SK-N-SH (cell line): Measurements from ENCODE around the gene CHML. TPM values are rescaled to one million over a fixed set of nuclear protein-coding genes. Genes with fewer than 3 reads are reported as not detected.

ENCODE experiments used
- CTCF ChIA-PET: fragments of 300-600, 350-600 bp; formaldehyde crosslinking; extraction: SDS; loops from one replicate; lab custom pipeline; 2021; lab: Yijun Ruan, JAX
- POLR2A ChIA-PET: fragments of 350-600 bp; sonication (Branson Sonifier 250); formaldehyde crosslinking; extraction: SDS; loops from one replicate; lab custom pipeline; 2020; ENCODE audit warnings: antibody characterized with exemption, inconsistent platforms; lab: Yijun Ruan, JAX
- DNase-seq: peaks from one replicate; pipeline ENCODE4 v3.0.0; 2012
- H2AFZ ChIP-seq: fragments of 200-600 bp; sonication (generic); 2 replicates; pipeline ENCODE4 v1.8.1; 2016; ENCODE audit warnings: antibody characterized with exemption, mild to moderate bottlenecking, low read depth
- H3F3A ChIP-seq: fragments of 200-600 bp; sonication (generic); replicated peaks from 2 replicates; pipeline ENCODE3; 2016; ENCODE audit warnings: antibody characterized with exemption, mild to moderate bottlenecking; ENCODE audit not compliant: insufficient read depth
- H3K27ac ChIP-seq, 2 experiments: fragments of 200-500 bp in 1 of 2; fragments of 200-600 bp in 1 of 2; sonication (Bioruptor generic) in 1 of 2; sonication (generic), shearing (Covaris generic) in 1 of 2; 2 replicates each; pipeline versions ENCODE4 v1.5.1 to v1.6.1; 2014 to 2016; ENCODE audit warnings: low read depth in 2 of 2, inconsistent platforms in 1 of 2, low read length in 1 of 2, mild to moderate bottlenecking in 1 of 2, mixed read lengths in 1 of 2
- H3K27me3 ChIP-seq: fragments of 200-600 bp; sonication (generic), shearing (Covaris generic); 2 replicates; pipeline ENCODE4 v1.6.1; 2016; ENCODE audit warnings: mixed run types; ENCODE audit not compliant: insufficient read depth
- H3K36me3 ChIP-seq, 2 experiments: fragments of 200-500 bp in 1 of 2; fragments of 200-600 bp in 1 of 2; sonication (Bioruptor generic) in 1 of 2; sonication (generic) in 1 of 2; replicated peaks in 1 of 2; 2 replicates each; pipeline versions ENCODE3 to v1.5.1; 2014 to 2016; ENCODE audit warnings: low read length in 1 of 2, mild to moderate bottlenecking in 1 of 2; ENCODE audit not compliant: insufficient read depth in 2 of 2, control insufficient read depth in 1 of 2
- H3K4me1 ChIP-seq, 2 experiments: fragments of 200-500 bp in 1 of 2; fragments of 200-600 bp in 1 of 2; sonication (Bioruptor generic) in 1 of 2; sonication (generic), shearing (Covaris generic) in 1 of 2; 2 replicates each; pipeline versions ENCODE4 v1.5.1 to v1.6.1; 2014 to 2016; ENCODE audit warnings: low read depth in 1 of 2, low read length in 1 of 2, mixed run types in 1 of 2; ENCODE audit not compliant: insufficient read depth in 2 of 2, control insufficient read depth in 1 of 2
- H3K4me2 ChIP-seq: fragments of 200-600 bp; sonication (generic), shearing (Covaris generic); 2 replicates; pipeline ENCODE4 v1.6.1; 2017; ENCODE audit warnings: mixed run types
- H3K4me3 ChIP-seq, 2 experiments: fragments of 200-500 bp in 1 of 2; fragments of 200-600 bp in 1 of 2; sonication (Bioruptor generic) in 1 of 2; sonication (generic), shearing (Covaris generic) in 1 of 2; 2 replicates each; pipeline versions ENCODE4 v1.5.1 to v1.8.1; 2014 to 2016; ENCODE audit warnings: low read depth in 2 of 2, inconsistent platforms in 1 of 2, low read length in 1 of 2, mild to moderate bottlenecking in 1 of 2, mixed read lengths in 1 of 2, moderate library complexity in 1 of 2
- H3K79me2 ChIP-seq: fragments of 200-600 bp; sonication (generic); 2 replicates; pipeline ENCODE4 v1.8.1; 2017; ENCODE audit warnings: mild to moderate bottlenecking; ENCODE audit not compliant: insufficient read depth
- H3K9ac ChIP-seq: fragments of 200-600 bp; sonication (generic); 2 replicates; pipeline ENCODE4 v1.6.1; 2017; ENCODE audit warnings: mixed run types
- H3K9me2 ChIP-seq: fragments of 200-600 bp; sonication (generic); 2 replicates; pipeline ENCODE4 v1.6.1; 2017; ENCODE audit warnings: mixed run types
- H3K9me3 ChIP-seq: fragments of 200-600 bp; sonication (generic); 2 replicates; pipeline ENCODE4 v1.6.1; 2017; ENCODE audit warnings: mixed run types, mild to moderate bottlenecking, moderate library complexity
- H4K20me1 ChIP-seq: fragments of 200-600 bp; sonication (generic); 2 replicates; pipeline ENCODE4 v1.6.1; 2017; ENCODE audit warnings: mild to moderate bottlenecking, mixed run types; ENCODE audit not compliant: insufficient read depth
- ELF1 ChIP-seq: IDR thresholded peaks from 2 replicates; pipeline ENCODE4 v1.4.0; 2012
- FOSL2 ChIP-seq: IDR thresholded peaks from 2 replicates; pipeline ENCODE4 v1.4.0; 2012; ENCODE audit warnings: low read depth, mild to moderate bottlenecking, moderate library complexity, borderline replicate concordance
- JUND ChIP-seq: IDR thresholded peaks from 2 replicates; pipeline ENCODE4 v1.4.0; 2012
- SIN3A ChIP-seq: IDR thresholded peaks from 2 replicates; pipeline ENCODE4 v1.6.1; 2012; ENCODE audit warnings: low read depth, mild to moderate bottlenecking, low read length, moderate library complexity, borderline replicate concordance
- SMC3 ChIP-seq: IDR thresholded peaks from 2 replicates; pipeline ENCODE4 v1.6.1; 2012; ENCODE audit warnings: low read depth, low read length, improper control_type of control experiment
- WGBS: methylation state at CpG from one replicate; pipeline ENCODE4 v1.1.6; 2017; ENCODE audit warnings: low lambda C conversion rate; 5-methylcytosine and 5-hydroxymethylcytosine counted together
- polyA plus RNA-seq, 3 experiments: library from polyadenylated mRNA; depleted of rRNA; stranded (reverse); fragments of >200 nt; gene quantifications; 2 replicates each; pipeline ENCODE4 v1.2.3, GENCODE V29; 2012
- TF ChIP-seq, protein P1 (sequence below): IDR thresholded peaks from 2 replicates; pipeline ENCODE4; 2012
- TF ChIP-seq, protein P2 (sequence below): IDR thresholded peaks from 2 replicates; pipeline ENCODE4 v1.4.0; 2012; ENCODE audit warnings: low read depth, borderline replicate concordance
- TF ChIP-seq, protein P3 (sequence below): fragments of 200-600 bp; sonication (generic); IDR thresholded peaks from 2 replicates; pipeline ENCODE4 v1.6.1; 2017; ENCODE audit warnings: antibody characterized with exemption, mild to moderate bottlenecking, moderate library complexity

CHML gene
- polyA plus RNA-seq, 1 of the 3 experiments (the other 2 are of a cell fraction) = 3.0 TPM

DNA sequence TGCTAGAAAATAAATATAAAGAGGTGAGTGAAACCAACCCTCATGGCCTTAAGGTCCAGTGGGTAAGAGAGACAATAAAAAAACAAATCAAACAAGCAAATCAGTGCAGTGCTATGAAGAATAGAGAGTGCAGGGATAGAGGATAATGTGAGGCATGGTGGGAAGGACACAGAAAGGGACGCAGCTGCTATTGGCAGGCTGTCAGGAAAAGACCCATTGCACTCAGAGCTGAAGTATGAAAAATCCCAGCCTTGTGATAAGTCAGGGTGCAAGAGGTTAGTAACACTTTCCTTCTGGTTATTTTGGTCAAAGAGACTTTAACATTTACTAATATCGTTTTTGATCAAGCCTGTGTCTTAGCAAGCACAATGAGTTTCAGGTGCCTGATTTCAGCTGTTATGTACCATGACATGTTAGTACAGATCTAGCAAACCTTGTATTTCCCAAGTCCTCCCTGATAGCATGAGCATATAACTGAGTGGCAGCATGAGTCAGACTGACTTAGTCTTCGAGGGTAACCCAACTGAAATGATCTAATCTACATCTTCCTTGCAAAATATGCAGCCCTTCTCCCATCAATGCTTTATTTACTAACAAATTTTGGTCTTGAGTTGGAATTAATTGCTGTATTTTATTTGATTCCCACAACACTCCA, 31.7 kb downstream of the CHML start:
- POLR2A ChIA-PET = no interaction called here
- WGBS = 24% methylated on average over 3 of the region's 3 CpGs

DNA sequence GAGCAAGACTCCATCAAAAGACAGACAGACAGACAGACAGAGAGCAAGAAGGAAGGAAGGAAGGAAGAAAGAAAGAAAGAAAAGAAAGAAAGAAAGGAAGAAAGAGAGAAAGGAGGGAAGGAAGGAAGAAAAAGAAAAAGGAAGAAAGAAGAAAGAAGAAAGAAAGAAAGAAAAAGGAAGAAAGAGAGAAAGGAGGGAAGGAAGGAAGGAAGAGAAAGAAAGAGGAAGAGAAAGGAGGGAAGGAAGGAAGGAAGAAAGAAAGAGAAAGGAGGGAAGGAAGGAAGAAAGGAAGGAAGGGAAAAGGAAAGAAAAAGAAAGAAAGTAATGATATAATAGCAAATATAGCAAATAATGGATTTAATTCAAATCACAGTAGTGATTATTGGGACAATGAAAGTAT, 32.7 kb downstream of the CHML start:
- ChIA-PET POLR2A (no interaction called here), CTCF (no interaction called here)

More for the DNA sequence above, 31.7 kb downstream of the CHML start:
- Histone ChIP-seq H3K9ac (no peak overlapping the region), H3K79me2 (no peaks in the 10 kb centered on the region), H3F3A (peaks cover 9% of the 10 kb centered on the region), H3K27ac (0 out of 4 replicates have a peak overlapping the region, but pooled peaks of 1 of the 2 experiments have one; percentile 23), H3K4me2 (peak overlapping the region; percentile 35), H3K9me3 (no peaks in the 10 kb centered on the region), H3K4me3 (no peak overlapping the region), H4K20me1 (no peaks in the 10 kb centered on the region), H3K4me1 (peaks cover 6 to 18% of the 10 kb centered on the region in 2 experiments; a peak in 3 of 4 replicates), H2AFZ (peak overlapping the region; percentile 33; the same call in 1 of the 2 replicates), H3K9me2 (no peaks in the 10 kb centered on the region), H3K27me3 (no peaks in the 10 kb centered on the region), H3K36me3 (no peaks in the 10 kb centered on the region)
- TF ChIP-seq FOSL2 (peak; percentile 22; the same call in 1 of the 2 replicates), SIN3A (no peak), JUND (peak; percentile 16; the same call in 1 of the 2 replicates)
- TF ChIP-seq, protein P1, sequence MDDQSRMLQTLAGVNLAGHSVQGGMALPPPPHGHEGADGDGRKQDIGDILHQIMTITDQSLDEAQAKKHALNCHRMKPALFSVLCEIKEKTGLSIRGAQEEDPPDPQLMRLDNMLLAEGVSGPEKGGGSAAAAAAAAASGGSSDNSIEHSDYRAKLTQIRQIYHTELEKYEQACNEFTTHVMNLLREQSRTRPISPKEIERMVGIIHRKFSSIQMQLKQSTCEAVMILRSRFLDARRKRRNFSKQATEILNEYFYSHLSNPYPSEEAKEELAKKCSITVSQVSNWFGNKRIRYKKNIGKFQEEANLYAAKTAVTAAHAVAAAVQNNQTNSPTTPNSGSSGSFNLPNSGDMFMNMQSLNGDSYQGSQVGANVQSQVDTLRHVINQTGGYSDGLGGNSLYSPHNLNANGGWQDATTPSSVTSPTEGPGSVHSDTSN = peak; percentile 22; the same call in 1 of the 2 replicates
- CTCF ChIA-PET = interaction anchor here (0.9 kb wide), 1 partner anchor 226 kb away, joined by 3 read pairs; no protein-coding TSS in a partner anchor
- no peak for DNase-seq

More for the DNA sequence above, 32.7 kb downstream of the CHML start:
- Histone ChIP-seq H3K79me2 (no peaks in the 10 kb centered on the region), H3K27ac (no peak overlapping the region), H3K9ac (no peak overlapping the region), H3K9me3 (no peaks in the 10 kb centered on the region), H3K4me3 (no peak overlapping the region), H3K4me2 (no peak overlapping the region), H4K20me1 (no peaks in the 10 kb centered on the region), H3K4me1 (peaks cover 6 to 11% of the 10 kb centered on the region in 2 experiments; a peak in 3 of 4 replicates), H2AFZ (no peak overlapping the region), H3K36me3 (no peaks in the 10 kb centered on the region), H3K9me2 (no peaks in the 10 kb centered on the region), H3K27me3 (no peaks in the 10 kb centered on the region), H3F3A (peaks cover 9% of the 10 kb centered on the region)
- TF ChIP-seq, protein P2, sequence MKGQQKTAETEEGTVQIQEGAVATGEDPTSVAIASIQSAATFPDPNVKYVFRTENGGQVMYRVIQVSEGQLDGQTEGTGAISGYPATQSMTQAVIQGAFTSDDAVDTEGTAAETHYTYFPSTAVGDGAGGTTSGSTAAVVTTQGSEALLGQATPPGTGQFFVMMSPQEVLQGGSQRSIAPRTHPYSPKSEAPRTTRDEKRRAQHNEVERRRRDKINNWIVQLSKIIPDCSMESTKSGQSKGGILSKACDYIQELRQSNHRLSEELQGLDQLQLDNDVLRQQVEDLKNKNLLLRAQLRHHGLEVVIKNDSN = no peak
- TF ChIP-seq, protein P3, sequence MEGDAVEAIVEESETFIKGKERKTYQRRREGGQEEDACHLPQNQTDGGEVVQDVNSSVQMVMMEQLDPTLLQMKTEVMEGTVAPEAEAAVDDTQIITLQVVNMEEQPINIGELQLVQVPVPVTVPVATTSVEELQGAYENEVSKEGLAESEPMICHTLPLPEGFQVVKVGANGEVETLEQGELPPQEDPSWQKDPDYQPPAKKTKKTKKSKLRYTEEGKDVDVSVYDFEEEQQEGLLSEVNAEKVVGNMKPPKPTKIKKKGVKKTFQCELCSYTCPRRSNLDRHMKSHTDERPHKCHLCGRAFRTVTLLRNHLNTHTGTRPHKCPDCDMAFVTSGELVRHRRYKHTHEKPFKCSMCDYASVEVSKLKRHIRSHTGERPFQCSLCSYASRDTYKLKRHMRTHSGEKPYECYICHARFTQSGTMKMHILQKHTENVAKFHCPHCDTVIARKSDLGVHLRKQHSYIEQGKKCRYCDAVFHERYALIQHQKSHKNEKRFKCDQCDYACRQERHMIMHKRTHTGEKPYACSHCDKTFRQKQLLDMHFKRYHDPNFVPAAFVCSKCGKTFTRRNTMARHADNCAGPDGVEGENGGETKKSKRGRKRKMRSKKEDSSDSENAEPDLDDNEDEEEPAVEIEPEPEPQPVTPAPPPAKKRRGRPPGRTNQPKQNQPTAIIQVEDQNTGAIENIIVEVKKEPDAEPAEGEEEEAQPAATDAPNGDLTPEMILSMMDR = no peak
- TF ChIP-seq, protein P1 = no peak
- TF ChIP-seq SMC3 (no peak), ELF1 (no peak)
- no peak for DNase-seq
